Osteoblast (primary cell): Measurements from ENCODE around the gene HOXB9. TPM values are rescaled to one million over a fixed set of nuclear protein-coding genes. Genes with fewer than 3 reads are reported as not detected.

ENCODE experiments used
- DNase-seq: peaks from one replicate; pipeline ENCODE4 v3.0.0; 2011; ENCODE audit warnings: low spot score, mixed read lengths; ENCODE audit not compliant: insufficient read length; ENCODE audit errors: missing footprints
- H2AFZ ChIP-seq: 2 replicates; pipeline ENCODE4 v1.6.0; 2011; ENCODE audit warnings: mild to moderate bottlenecking, low read length
- H3K27ac ChIP-seq: 2 replicates; pipeline ENCODE4 v1.5.1; 2011; ENCODE audit warnings: mild to moderate bottlenecking, low read depth, low read length, moderate library complexity
- H3K27me3 ChIP-seq: 2 replicates; pipeline ENCODE4 v1.6.0; 2012; ENCODE audit warnings: mild to moderate bottlenecking, control low read depth, inconsistent platforms, low read length, moderate library complexity; ENCODE audit not compliant: insufficient read depth
- H3K36me3 ChIP-seq: 2 replicates; pipeline ENCODE4 v1.5.1; 2011; ENCODE audit warnings: mild to moderate bottlenecking, low read length, control low read depth, moderate library complexity; ENCODE audit not compliant: insufficient read depth
- H3K4me1 ChIP-seq: 2 replicates; pipeline ENCODE4 v1.5.1; 2011; ENCODE audit warnings: mild to moderate bottlenecking, low read length, control low read depth, moderate library complexity; ENCODE audit not compliant: insufficient read depth
- H3K4me2 ChIP-seq: 2 replicates; pipeline ENCODE4 v1.6.0; 2011; ENCODE audit warnings: mild to moderate bottlenecking, low read length; ENCODE audit not compliant: insufficient read depth
- H3K4me3 ChIP-seq: fragments of 200-600 bp; sonication (generic); 3 replicates; pipeline ENCODE4 v1.5.1; 2012; ENCODE audit warnings: mild to moderate bottlenecking, low read length, inconsistent platforms; ENCODE audit not compliant: insufficient read depth
- H3K79me2 ChIP-seq: 2 replicates; pipeline ENCODE4 v1.6.0; 2012; ENCODE audit warnings: mild to moderate bottlenecking, low read length, control low read depth, inconsistent platforms; ENCODE audit not compliant: insufficient read depth
- H3K9me3 ChIP-seq: 2 replicates; pipeline ENCODE4 v1.5.1; 2011; ENCODE audit warnings: low read depth, low read length, control low read depth
- H4K20me1 ChIP-seq: 2 replicates; pipeline ENCODE4 v1.6.0; 2012; ENCODE audit warnings: mild to moderate bottlenecking, low read length, control low read depth; ENCODE audit not compliant: insufficient read depth
- CTCF ChIP-seq: IDR thresholded peaks from 2 replicates; pipeline ENCODE4 v1.5.1; 2011; ENCODE audit warnings: mild to moderate bottlenecking, low read depth, low read length, moderate library complexity; ENCODE audit errors: extremely low read depth
- total RNA-seq: library from RNA; depleted of rRNA; stranded (reverse); fragments of >200 nt; gene quantifications from 2 replicates; pipeline ENCODE4 v1.2.3, GENCODE V29; 2012

Gene HOXB9
- total RNA-seq, 1 donor: not detected

GRCh38 chr17:48596000-48596734 is 30.0 kb downstream of the HOXB9 start:
- Histone ChIP-seq H3K4me1 (no peaks in the 10 kb centered on the region), H3K4me2 (no peak overlapping the region), H3K36me3 (no peaks in the 10 kb centered on the region), H3K27ac (no peak overlapping the region), H3K79me2 (no peaks in the 10 kb centered on the region), H3K9me3 (no peaks in the 10 kb centered on the region), H2AFZ (no peak overlapping the region), H3K4me3 (no peak overlapping the region), H3K27me3 (peaks cover 97% of the 10 kb centered on the region), H4K20me1 (no peaks in the 10 kb centered on the region)
- no peak for DNase-seq
- no peak for TF ChIP-seq CTCF

DNA sequence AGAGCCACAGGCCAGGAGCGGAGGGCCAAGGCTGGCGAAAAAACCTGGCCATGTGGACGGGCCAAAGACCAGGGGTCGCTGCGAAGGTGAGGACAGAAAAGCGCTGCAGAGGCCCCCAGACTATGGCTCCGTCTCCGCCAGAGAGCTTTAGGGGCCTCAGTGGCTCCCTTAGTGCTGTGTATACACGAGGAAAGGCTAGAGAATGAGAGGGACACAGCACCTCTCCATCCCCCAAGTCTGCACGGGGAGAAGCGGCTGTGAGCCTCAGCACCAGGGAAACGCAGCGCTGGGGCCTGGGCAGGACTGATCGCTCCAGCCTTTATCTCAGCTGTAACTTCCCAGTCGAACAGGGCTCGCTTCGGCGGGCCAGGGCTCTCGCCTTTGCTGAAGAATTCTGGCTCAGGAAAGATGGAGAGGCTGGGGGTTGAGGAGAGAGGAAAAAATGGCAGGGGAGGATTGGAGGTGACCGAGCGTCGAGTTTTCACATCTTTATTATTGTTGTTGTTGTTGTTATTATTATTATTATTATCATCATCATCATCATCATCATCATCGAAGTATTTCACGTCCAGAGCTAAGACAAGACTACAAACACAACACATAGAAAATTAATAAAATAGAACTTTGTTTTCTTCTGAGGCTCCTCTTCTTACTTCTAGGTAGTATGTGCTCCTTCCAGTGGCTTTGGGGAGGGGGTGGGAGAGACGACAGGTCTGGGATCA is 30.7 kb downstream of the HOXB9 start:
- TF ChIP-seq CTCF: no peak
- Histone ChIP-seq H3K79me2 (no peaks in the 10 kb centered on the region), H3K4me2 (no peak overlapping the region), H3K4me1 (no peaks in the 10 kb centered on the region), H3K27ac (no peak overlapping the region), H4K20me1 (no peaks in the 10 kb centered on the region), H3K4me3 (no peak overlapping the region), H3K36me3 (no peaks in the 10 kb centered on the region), H3K9me3 (no peaks in the 10 kb centered on the region), H3K27me3 (peaks cover 97% of the 10 kb centered on the region), H2AFZ (no peak overlapping the region)
- DNase-seq: no peak

GRCh38 chr17:48594538-48595277 is 31.4 kb downstream of the HOXB9 start:
- H3K79me2 ChIP-seq: no peaks in the 10 kb centered on the region
- H3K9me3 ChIP-seq: no peaks in the 10 kb centered on the region
- no peak for TF ChIP-seq CTCF
- DNase-seq: no peak
- no peak overlapping the region for H3K4me2 ChIP-seq
- H3K27ac ChIP-seq: no peak overlapping the region
- H3K4me3 ChIP-seq: no peak overlapping the region
- no peaks in the 10 kb centered on the region for H3K4me1 ChIP-seq
- H3K36me3 ChIP-seq: no peaks in the 10 kb centered on the region
- H2AFZ ChIP-seq: no peak overlapping the region
- peaks cover 97% of the 10 kb centered on the region for H3K27me3 ChIP-seq
- no peaks in the 10 kb centered on the region for H4K20me1 ChIP-seq
